Liver (tissue), 9 donors: ENCODE results near the gene NSUN2. TPM values are rescaled to one million over a fixed set of nuclear protein-coding genes. Genes with fewer than 3 reads are reported as not detected.
A peak's percentile ranks its signal among the peaks of the same experiment; 100 is the strongest.

ENCODE experiments used
- DNase-seq: peaks from one replicate; pipeline ENCODE4 v3.0.0-alpha.2; 2017; ENCODE audit warnings: low spot score
- H3K27ac ChIP-seq, 2 donors: one replicate each; pipeline ENCODE4 v1.7.0; 2013; ENCODE audit warnings: inconsistent platforms in 2 of 2, low read length in 2 of 2, control low read depth in 1 of 2, low read depth in 1 of 2, mild to moderate bottlenecking in 1 of 2
- H3K27me3 ChIP-seq, 4 donors: one replicate each; pipeline versions ENCODE4 v1.6.1 to v1.7.0; 2013; ENCODE audit warnings: low read length in 3 of 4, inconsistent platforms in 1 of 4, mild to moderate bottlenecking in 1 of 4, moderate library complexity in 1 of 4; ENCODE audit not compliant: control insufficient read depth in 4 of 4, insufficient read depth in 4 of 4
- H3K36me3 ChIP-seq, 4 donors: one replicate each; pipeline versions ENCODE4 v1.6.1 to v1.7.0; 2013; ENCODE audit warnings: low read length in 3 of 4, mild to moderate bottlenecking in 3 of 4, low read depth in 1 of 4, moderate library complexity in 1 of 4; ENCODE audit not compliant: control insufficient read depth in 4 of 4, insufficient read depth in 3 of 4
- H3K4me1 ChIP-seq, 4 donors: one replicate each; pipeline versions ENCODE4 v1.6.1 to v1.7.0; 2013; ENCODE audit warnings: low read length in 3 of 4, mild to moderate bottlenecking in 3 of 4, moderate library complexity in 1 of 4; ENCODE audit not compliant: control insufficient read depth in 4 of 4, insufficient read depth in 4 of 4
- H3K4me3 ChIP-seq, 3 donors: one replicate each; pipeline versions ENCODE4 v1.6.1 to v1.7.0; 2013; ENCODE audit warnings: low read length in 3 of 3, control low read depth in 1 of 3, low read depth in 1 of 3, mild to moderate bottlenecking in 1 of 3
- H3K9ac ChIP-seq, 2 donors: one replicate each; pipeline ENCODE4 v1.7.0; 2013; ENCODE audit warnings: low read length in 2 of 2, mild to moderate bottlenecking in 2 of 2, moderate library complexity in 2 of 2, control low read depth in 1 of 2, low read depth in 1 of 2
- H3K9me3 ChIP-seq, 4 donors: one replicate each; pipeline versions ENCODE4 v1.6.1 to v1.7.0; 2013; ENCODE audit warnings: low read length in 3 of 4; ENCODE audit not compliant: control insufficient read depth in 4 of 4
- ATF3 ChIP-seq: IDR thresholded peaks from 2 replicates; pipeline ENCODE4 v1.6.1; 2016; ENCODE audit warnings: antibody characterized with exemption
- CTCF ChIP-seq: fragments of 150-350 bp; IDR thresholded peaks from 2 replicates; pipeline ENCODE4 v1.5.1; 2017; ENCODE audit warnings: improper control_type of control experiment, low read depth, low read length; ENCODE audit not compliant: missing input control
- FOXA1 ChIP-seq: IDR thresholded peaks from 2 replicates; pipeline ENCODE4 v1.6.1; 2016; ENCODE audit warnings: antibody characterized with exemption
- FOXA2 ChIP-seq: IDR thresholded peaks from 2 replicates; pipeline ENCODE4 v1.6.1; 2016; ENCODE audit warnings: antibody characterized with exemption
- HNF4A ChIP-seq, 2 donors: conservative IDR thresholded peaks; 2 replicates each; pipeline ENCODE4 v1.6.1; 2016; ENCODE audit warnings: antibody characterized with exemption in 2 of 2, mild to moderate bottlenecking in 2 of 2
- JUND ChIP-seq, 2 donors: IDR thresholded peaks; 2 replicates each; pipeline ENCODE4 v1.6.1; 2016; ENCODE audit warnings: antibody characterized with exemption in 2 of 2
- MAX ChIP-seq: IDR thresholded peaks from 2 replicates; pipeline ENCODE4 v1.6.1; 2016; ENCODE audit warnings: antibody characterized with exemption
- RAD21 ChIP-seq, 2 donors: IDR thresholded peaks; 2 replicates each; pipeline ENCODE4 v1.6.1; 2016; ENCODE audit warnings: antibody characterized with exemption in 2 of 2, mild to moderate bottlenecking in 2 of 2
- REST ChIP-seq: IDR thresholded peaks from 2 replicates; pipeline ENCODE4 v1.6.1; 2016; ENCODE audit warnings: antibody characterized with exemption, mild to moderate bottlenecking
- RXRA ChIP-seq, 2 donors: IDR thresholded peaks; 2 replicates each; pipeline ENCODE4 v1.6.1; 2017 to 2018; ENCODE audit warnings: antibody characterized with exemption in 2 of 2, mild to moderate bottlenecking in 1 of 2
- SP1 ChIP-seq: IDR thresholded peaks from 2 replicates; pipeline ENCODE4 v1.6.1; 2018; ENCODE audit warnings: antibody characterized with exemption, mild to moderate bottlenecking
- WGBS: extraction: QIAGEN DNeasy Blood & Tissue Kit; methylation state at CpG from one replicate; pipeline ENCODE4 v1.1.7; 2013; 5-methylcytosine and 5-hydroxymethylcytosine counted together
- polyA plus RNA-seq, 2 donors: library from polyadenylated mRNA; stranded (reverse) in 1 of 2; unstranded in 1 of 2; fragments of 200-250 nt in 1 of 2; fragments of >200 nt in 1 of 2; fragmentation: Nextera tagmentation in 1 of 2; extraction: Ambion mirVana in 1 of 2; gene quantifications; one replicate each; pipeline versions ENCODE4 v1.2.1 to v1.2.3, GENCODE V29; 2013 to 2015
- total RNA-seq, 2 donors: library from RNA; depleted of rRNA; stranded (reverse); fragments of >200 nt; gene quantifications; one replicate each; pipeline ENCODE4 v1.2.3, GENCODE V29; 2014
- donor health status: healthy.
- donor health status: healthy.
- donor health status: healthy.
- donor health status: healthy.
- donor health status: healthy.

NSUN2 gene
- total and polyA plus RNA-seq, 4 donors, result 26.9 to 52.2 (median 28.1) TPM

- Histone ChIP-seq H3K27ac (peak overlapping the region; percentile 92 to 96), H3K36me3 (peaks cover 0 to 7% (median 4%) of the 10 kb centered on the region in 4 donors), H3K4me3 (no peak overlapping the region), H3K27me3 (no peaks in the 10 kb centered on the region), H3K9me3 (no peaks in the 10 kb centered on the region), H3K4me1 (peaks cover 14 to 80% (median 51%) of the 10 kb centered on the region in 4 donors), H3K9ac (peak overlapping the region in 1 of 2 donors; percentile 87)
- peak; percentile 27 for TF ChIP-seq FOXA1
- TF ChIP-seq SP1, result peak; percentile 32
- TF ChIP-seq MAX, result peak; percentile 7
- no peak for TF ChIP-seq CTCF
- TF ChIP-seq JUND (IDR thresholded peaks at IDR 0.05), result peak in 1 of 2 donors; percentile 16
- peak; percentile 31 to 76 for TF ChIP-seq RXRA (IDR thresholded peaks at IDR 0.05)
- TF ChIP-seq RAD21 (IDR thresholded peaks at IDR 0.05), result no peak
- peak; percentile 51 for TF ChIP-seq FOXA2
- TF ChIP-seq ATF3, result no peak
- TF ChIP-seq HNF4A (conservative IDR thresholded peaks at IDR 0.05), result peak; percentile 23 to 63
- TF ChIP-seq REST, result no peak
- no peak for DNase-seq
- WGBS, result 31% methylated on average over 6 of the region's 6 CpGs
These were observed 38.8 kb downstream of the NSUN2 start for GRCh38 chr5:6594066-6594465.

GRCh38 chr5:6593148-6594016, 39.5 kb downstream of the NSUN2 start:
- no peak for DNase-seq
- Histone ChIP-seq H3K9me3 (no peaks in the 10 kb centered on the region), H3K27me3 (no peaks in the 10 kb centered on the region), H3K9ac (peak overlapping the region in 1 of 2 donors; percentile 87), H3K4me3 (no peak overlapping the region), H3K27ac (peak overlapping the region; percentile 92 to 96), H3K4me1 (peaks cover 14 to 82% (median 48%) of the 10 kb centered on the region in 4 donors), H3K36me3 (peaks cover 0 to under 1% (median under 1%) of the 10 kb centered on the region in 4 donors)
- 50% methylated on average over 14 of the region's 14 CpGs for WGBS
- TF ChIP-seq HNF4A (conservative IDR thresholded peaks at IDR 0.05), result peak; percentile 46 to 54
- no peak for TF ChIP-seq MAX
